Bronchus fibroblast of lung (primary cell): ENCODE results near the gene SEM1. TPM values are rescaled to one million over a fixed set of nuclear protein-coding genes. Genes with fewer than 3 reads are reported as not detected.

Source experiments
- total RNA-seq: library from RNA; depleted of rRNA; stranded (reverse); fragments of >200 nt; gene quantifications from 2 replicates; pipeline ENCODE4 v1.2.3, GENCODE V29; 2015

The SEM1 gene
- total RNA-seq = 18.7 and 22.4 TPM in 2 replicates

DNA sequence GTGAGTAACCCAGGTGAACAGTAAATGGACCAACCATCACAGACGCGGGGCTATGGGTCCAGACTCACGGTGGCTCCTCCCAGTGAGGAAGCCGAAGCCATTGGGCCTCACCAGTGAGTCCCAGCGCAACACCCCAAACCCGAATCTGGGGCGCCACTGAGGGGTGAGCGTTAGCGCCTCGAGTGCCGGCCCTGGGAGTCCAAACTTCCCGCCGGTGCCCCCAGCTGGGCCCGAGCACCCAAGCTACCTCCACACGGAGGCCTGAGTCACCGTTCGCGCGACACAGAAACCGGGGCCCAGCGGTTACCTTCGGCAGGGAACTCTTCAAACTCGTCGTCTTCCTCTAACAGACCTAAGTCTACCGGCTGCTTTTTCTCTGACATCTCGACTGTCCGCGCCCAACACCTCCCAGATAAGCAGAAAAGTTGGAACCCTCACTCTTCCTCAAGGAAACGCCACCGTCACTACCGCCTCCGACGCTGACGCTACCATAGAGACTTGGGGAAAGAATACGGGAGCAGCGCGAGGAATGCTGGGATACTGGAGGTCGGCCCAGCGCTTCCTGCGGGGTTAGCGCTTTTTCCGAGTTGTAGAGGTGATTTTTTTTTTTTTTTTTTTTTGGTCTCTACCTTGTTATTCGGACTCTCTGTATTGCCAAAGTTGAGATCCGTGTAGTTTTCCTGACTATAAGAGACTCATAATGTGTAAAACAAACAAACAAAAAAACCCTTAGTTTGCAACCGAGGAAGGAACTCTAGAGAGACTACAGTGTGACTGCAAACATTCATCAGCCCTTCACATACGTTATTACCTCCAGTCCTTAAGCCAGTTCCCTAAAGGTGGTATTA lies at the start of gene SEM1:
Gene SEM1, minus strand, starts transcription at position 466 of the 848 bp plus-strand sequence. Its CDS starts 83 bp downstream, at position 383.

